ENCODE results near the gene MPV17.
A peak's percentile ranks its signal among the peaks of the same experiment; 100 is the strongest.
"Not testable (repeated sequence)": the region's sequence is repeated elsewhere in the genome, so short reads cannot be mapped to it uniquely, and the experiment has no call there.

Gene MPV17

DNA sequence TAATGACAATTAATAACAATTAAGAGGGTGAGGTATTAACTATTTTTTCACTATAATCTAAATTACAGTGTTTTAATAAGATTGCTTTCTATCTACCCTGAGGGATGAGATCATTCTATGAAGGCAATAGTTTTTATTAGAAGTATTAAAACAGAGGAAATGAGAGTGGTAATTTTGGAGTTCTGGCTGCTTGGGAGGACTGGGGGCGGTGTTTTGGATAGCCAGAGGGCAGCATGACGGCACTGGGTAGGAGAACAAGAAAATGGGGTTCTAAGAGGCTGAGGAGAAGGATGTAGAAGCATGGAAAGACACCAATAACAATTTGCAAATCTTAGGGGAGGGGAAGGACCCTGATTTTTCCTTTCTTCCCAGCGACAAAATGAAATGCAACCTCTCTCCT is 52.8 kb downstream of the MPV17 start:
- DNase-seq (ENCODE audit: extremely low read depth in 1 of 2, low read depth in 1 of 2) = no peak

DNA sequence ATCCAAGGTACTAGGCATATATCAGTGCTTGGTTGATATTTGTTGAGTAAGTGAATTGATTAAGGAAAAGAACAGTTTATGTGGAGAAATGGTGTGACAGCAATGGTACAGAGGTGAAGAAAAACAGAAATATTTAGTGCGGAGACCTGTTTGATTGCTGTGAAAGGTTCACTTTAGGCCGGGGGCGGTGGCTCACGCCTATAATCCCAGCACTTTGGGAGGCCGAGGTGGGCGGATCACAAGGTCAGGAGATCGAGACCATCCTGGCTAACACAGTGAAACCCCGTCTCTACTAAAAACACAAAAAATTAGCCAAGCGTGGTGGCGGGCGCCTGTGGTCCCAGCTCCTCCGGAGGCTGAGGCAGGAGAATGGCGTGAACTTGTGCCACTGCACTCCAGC is 54.6 kb downstream of the MPV17 start:
- not testable (repeated sequence) for DNase-seq (ENCODE audit: extremely low read depth in 1 of 2, low read depth in 1 of 2)

DNA sequence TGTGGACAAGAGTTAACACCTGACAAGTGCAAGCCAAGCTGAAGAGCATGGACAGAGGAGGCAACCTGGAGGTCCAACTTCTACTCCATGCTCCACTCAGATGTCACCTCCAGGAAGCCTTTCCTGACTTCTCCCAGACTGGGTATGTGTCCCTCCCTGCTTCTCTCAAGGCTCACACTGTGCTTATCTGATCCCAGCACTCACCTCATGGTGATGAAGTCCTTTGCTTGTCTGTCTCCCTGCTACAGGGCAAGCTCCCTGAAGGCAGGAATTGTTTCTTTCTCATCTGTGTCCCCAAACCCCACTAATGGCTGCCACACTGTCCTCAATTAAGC is 57.4 kb downstream of the MPV17 start:
- DNase-seq (ENCODE audit: extremely low read depth in 1 of 2, low read depth in 1 of 2) = no peak

DNA sequence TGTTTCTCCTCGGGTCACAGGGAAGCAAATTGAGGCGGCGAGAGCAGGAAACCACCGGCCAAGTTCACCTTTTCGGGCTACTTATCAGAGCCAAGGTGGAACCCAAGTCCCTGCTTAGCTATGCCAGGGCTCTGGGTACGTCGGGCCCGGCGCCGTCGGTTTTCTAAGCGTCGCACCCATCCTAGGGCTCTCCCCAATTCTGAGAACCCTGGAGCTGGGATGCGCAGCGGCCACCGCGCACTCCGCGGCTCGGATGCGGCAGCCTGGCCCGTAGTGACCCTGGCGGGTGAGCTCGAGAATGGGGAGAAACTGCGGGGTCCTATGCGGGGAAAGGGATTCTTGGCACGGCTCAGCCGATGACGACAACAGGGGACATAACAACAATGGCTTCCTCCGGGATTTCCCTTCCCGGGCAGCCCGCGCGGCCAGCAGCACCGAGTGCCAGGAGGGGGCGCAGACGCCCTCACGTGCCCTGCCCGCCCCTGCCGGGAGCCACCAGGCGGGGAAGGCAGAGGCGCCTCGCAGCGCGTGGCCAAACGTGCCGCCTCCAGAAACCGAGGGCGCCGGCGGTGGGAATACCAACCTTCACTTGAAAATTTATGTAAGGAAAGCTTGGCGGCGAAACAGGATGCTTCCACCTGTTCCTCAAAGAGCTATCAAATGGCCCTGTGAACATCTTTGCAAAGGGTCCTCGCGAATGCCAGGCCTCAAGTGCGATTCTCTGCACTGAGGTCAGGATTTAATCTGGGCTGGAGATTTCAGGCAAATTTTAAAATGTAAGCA is 58.0 kb downstream of the MPV17 start:
- DNase-seq (ENCODE audit: extremely low read depth in 1 of 2, low read depth in 1 of 2) = peak; percentile 23 to 39

DNA sequence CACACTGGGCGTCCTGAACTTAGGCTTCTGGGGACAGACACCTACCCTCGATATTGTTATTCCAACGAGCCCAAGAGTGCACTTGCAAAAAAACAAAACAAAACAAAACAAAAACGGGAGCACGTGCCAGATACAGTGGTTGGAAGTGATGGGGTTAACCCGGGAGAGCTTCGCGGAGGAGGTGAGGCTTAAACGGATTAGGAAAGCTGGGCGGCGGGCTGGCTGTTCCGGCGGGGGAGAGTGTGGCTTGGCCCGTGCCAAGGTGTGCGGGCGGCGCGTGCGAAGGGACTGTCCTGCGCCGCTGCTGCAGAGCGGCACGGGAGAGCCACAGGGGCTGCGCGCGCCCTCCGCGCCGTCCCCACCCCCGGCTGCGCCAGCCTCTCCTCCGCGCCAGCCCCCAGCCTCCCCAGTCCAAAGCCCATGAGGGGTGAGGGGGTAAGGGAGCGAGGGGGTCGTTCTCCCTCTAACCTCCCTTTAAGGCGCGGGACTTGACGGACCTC is 58.6 kb downstream of the MPV17 start:
- DNase-seq (ENCODE audit: extremely low read depth in 1 of 2, low read depth in 1 of 2) = no peak

GRCh38 chr2:27263287-27264252 is 59.3 kb downstream of the MPV17 start:
- no peak for DNase-seq (ENCODE audit: extremely low read depth in 1 of 2, low read depth in 1 of 2)

DNA sequence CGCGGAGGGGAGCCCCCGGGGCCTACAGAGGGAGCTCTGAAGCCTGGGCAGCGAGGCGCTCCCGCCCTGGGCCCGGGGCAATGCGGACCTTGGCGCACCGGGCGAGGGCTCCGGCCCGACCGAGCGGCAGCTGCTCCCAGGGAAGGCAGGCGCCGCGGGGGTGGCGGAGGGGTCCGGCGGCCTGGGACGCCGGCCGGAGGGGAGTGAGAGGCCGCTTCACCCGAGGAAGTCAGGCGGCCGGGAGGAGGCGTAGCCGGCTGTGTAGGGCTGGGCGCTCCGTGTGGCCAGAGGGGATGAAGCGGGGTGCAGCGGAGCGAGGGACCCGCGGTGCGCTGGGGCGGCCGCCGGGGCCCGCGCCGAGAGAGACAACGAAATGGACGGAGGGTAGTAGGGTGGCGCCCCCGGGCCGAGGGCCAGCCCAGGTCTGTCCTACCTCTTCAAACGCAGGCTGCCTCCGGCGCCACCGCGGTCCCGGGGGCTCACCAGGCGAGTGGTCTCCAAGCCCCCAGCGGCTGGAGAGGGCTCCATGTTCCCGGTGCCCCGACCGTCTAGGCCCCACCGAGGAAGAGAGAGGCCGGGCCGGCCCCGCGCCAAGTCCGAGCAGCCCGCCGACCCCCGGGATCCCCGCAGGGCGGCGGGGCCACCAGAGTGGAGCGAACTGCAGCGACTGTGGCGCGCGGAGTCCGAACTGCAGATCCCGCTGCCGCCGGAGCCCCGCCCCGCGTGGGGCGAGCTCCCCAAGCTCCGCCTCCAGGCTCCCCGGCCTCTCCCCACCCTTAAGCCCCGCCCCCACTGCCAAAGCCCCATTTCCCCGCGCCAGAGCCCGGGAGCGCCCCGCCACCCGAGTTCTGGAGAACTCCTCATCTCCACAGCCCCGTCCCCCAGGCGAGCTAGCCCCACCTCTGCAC is 60.3 kb downstream of the MPV17 start, which contains the start of gene SLC30A3:
Gene SLC30A3 (minus strand): TSS at position 669 of the 908 bp plus-strand sequence. CDS start 141 bp downstream, at position 528.
- DNase-seq (ENCODE audit: extremely low read depth in 1 of 2, low read depth in 1 of 2) = peak; percentile 45 to 55

GRCh38 chr2:27261926-27262298 is 61.0 kb downstream of the MPV17 start:
- DNase-seq (ENCODE audit: extremely low read depth in 1 of 2, low read depth in 1 of 2) = no peak

DNA sequence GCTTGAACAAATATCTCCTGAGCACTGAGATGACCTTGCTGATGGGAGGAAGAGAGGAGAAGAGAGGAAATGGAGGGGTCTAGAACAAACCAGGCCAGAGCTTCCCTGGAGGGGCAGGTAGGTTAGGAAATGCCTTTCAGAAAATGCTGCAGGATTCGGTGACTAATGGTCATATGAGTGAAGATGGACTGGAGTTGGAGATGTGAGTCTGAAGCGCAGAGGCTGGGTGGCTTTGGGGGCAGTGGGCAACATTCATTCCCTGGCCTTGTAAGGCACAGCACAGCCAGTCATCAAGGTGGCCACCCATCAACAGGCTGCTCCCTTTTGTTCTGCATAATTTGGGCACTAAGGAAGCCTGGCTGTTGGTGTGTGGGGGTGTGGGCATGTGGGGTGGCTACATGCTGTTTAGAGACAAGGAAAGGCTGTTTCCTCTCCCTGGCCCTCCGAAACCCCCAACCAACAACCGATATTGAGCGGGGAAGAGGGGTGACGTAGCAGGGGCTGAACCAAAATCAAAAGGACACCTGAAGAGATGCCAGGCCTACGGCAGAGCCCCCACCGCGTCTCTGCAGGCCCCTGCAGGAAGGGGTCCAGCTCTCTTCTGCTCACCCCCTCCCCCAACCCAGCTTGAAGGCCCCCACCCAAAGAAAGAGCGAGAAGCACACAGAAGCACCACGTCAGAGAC is 61.5 kb downstream of the MPV17 start:
- DNase-seq (ENCODE audit: extremely low read depth in 1 of 2, low read depth in 1 of 2) = no peak

Measured in stimulated activated CD8-positive, alpha-beta memory T cell treated with anti-CD3 and anti-CD28 coated beads, Interleukin-7, amount 100 ng/mL, for 48 hours (primary cell).